Measurements from ENCODE around the gene CHCT1. TPM values are rescaled to one million over a fixed set of nuclear protein-coding genes. Genes with fewer than 3 reads are reported as not detected.
"Not testable (repeated sequence)": the region's sequence is repeated elsewhere in the genome, so short reads cannot be mapped to it uniquely, and the experiment has no call there.

CHCT1 gene
- total and polyA plus RNA-seq, 2 donors (not counting 3 experiments of a cell fraction or from before 2014, with no cell fraction given): not detected

GRCh38 chr17:60426596-60426995 lies 4.3 kb downstream of the CHCT1 start:
- Histone ChIP-seq H3K4me3 (replicated peaks in 1 of 3; ENCODE audit: insufficient read depth in 1 of 3, low read depth in 1 of 3, low read length in 3 of 3) (no peak overlapping the region), H3K79me2 (ENCODE audit: control insufficient read depth, insufficient read depth, low read length) (no peaks in the 10 kb centered on the region), H3K4me2 (ENCODE audit: insufficient read depth, low read length) (no peak overlapping the region), H3K36me3 (ENCODE audit: control insufficient read depth in 2 of 2, extremely low read depth in 1 of 2, insufficient read depth in 2 of 2, low read length in 2 of 2) (no peaks in the 10 kb centered on the region), H3K9me1 (replicated peaks; ENCODE audit: control insufficient read depth, extremely low read depth, insufficient read depth, low read length) (no peaks in the 10 kb centered on the region), H4K20me1 (replicated peaks; ENCODE audit: control insufficient read depth, extremely low read depth, insufficient read depth, low read length) (no peaks in the 10 kb centered on the region), H3K4me1 (ENCODE audit: control insufficient read depth, extremely low read depth, insufficient read depth, low read length) (no peaks in the 10 kb centered on the region), H3K9ac (replicated peaks; ENCODE audit: extremely low read depth, insufficient read depth, low read length) (no peak overlapping the region), H2AFZ (ENCODE audit: low read depth, low read length) (no peak overlapping the region), H3K27ac (ENCODE audit: insufficient read depth, low read depth, low read length) (no peak overlapping the region), H3K9me3 (replicated peaks; ENCODE audit: control insufficient read depth, insufficient read depth, low read length) (no peaks in the 10 kb centered on the region), H3K27me3 (ENCODE audit: control insufficient read depth in 2 of 2, insufficient read depth in 2 of 2, low read length in 2 of 2) (no peaks in the 10 kb centered on the region)
- intact Hi-C loops (cut with micrococcal nuclease) (no loop called here), dilution Hi-C loops (cut with MboI; ENCODE audit: extremely low pct_ligation_motif_present, low sequenced_read_pairs) (no loop called here)
- DNase-seq (ENCODE audit: low read depth, low spot score) (no peak), FAIRE-seq (no peak)
- no peak for TF ChIP-seq CTCF (IDR thresholded peaks at IDR 0.05; ENCODE audit: extremely low read depth in 1 of 2, insufficient read depth in 1 of 2, low read depth in 1 of 2, low read length in 2 of 2)
- TF ChIP-seq JUN (IDR thresholded peaks at IDR 0.05; ENCODE audit: borderline replicate concordance, insufficient read depth, insufficient read length, low read depth): no peak
- no peak for TF ChIP-seq FOS (IDR thresholded peaks at IDR 0.05; ENCODE audit: borderline replicate concordance, insufficient read depth, low read length)
- TF ChIP-seq MAX (IDR thresholded peaks at IDR 0.05; ENCODE audit: insufficient read depth, insufficient read length): no peak
- no peak for TF ChIP-seq EZH2 (IDR thresholded peaks at IDR 0.05; ENCODE audit: borderline replicate concordance, low read depth, low read length, severe bottlenecking)
- ChIA-PET POLR2A (no interaction called here), CTCF (interaction anchor here (1.1 to 1.9 kb wide), 2 partner anchors 143 to 195 kb away, joined by 3 to 6 read pairs; no protein-coding TSS in a partner anchor)
- BruUV-seq (replicated peaks): no TSS peak

GRCh38 chr17:60428491-60428890 lies 6.2 kb downstream of the CHCT1 start:
- intact Hi-C loops (cut with micrococcal nuclease); dilution Hi-C loops (cut with MboI; ENCODE audit: extremely low pct_ligation_motif_present, low sequenced_read_pairs); BruUV-seq (replicated peaks); H3K27me3 ChIP-seq (ENCODE audit: control insufficient read depth in 2 of 2, insufficient read depth in 2 of 2, low read length in 2 of 2); H2AFZ ChIP-seq (ENCODE audit: low read depth, low read length); H3K4me3 ChIP-seq (replicated peaks in 1 of 3; ENCODE audit: insufficient read depth in 1 of 3, low read depth in 1 of 3, low read length in 3 of 3); H4K20me1 ChIP-seq (replicated peaks; ENCODE audit: control insufficient read depth, extremely low read depth, insufficient read depth, low read length); DNase-seq (ENCODE audit: low read depth, low spot score); FAIRE-seq; POLR2A ChIA-PET; H3K36me3 ChIP-seq (ENCODE audit: control insufficient read depth in 2 of 2, extremely low read depth in 1 of 2, insufficient read depth in 2 of 2, low read length in 2 of 2); H3K4me2 ChIP-seq (ENCODE audit: insufficient read depth, low read length); H3K79me2 ChIP-seq (ENCODE audit: control insufficient read depth, insufficient read depth, low read length); H3K9me3 ChIP-seq (replicated peaks; ENCODE audit: control insufficient read depth, insufficient read depth, low read length); H3K9ac ChIP-seq (replicated peaks; ENCODE audit: extremely low read depth, insufficient read depth, low read length); H3K27ac ChIP-seq (ENCODE audit: insufficient read depth, low read depth, low read length); H3K4me1 ChIP-seq (ENCODE audit: control insufficient read depth, extremely low read depth, insufficient read depth, low read length); H3K9me1 ChIP-seq (replicated peaks; ENCODE audit: control insufficient read depth, extremely low read depth, insufficient read depth, low read length): not testable (repeated sequence)
- CTCF ChIA-PET: interaction anchor here (1.0 to 2.4 kb wide), 4 partner anchors 11 to 320 kb away, joined by 3 to 8 read pairs (median 4); no protein-coding TSS in a partner anchor

GRCh38 chr17:60430561-60430960 lies 8.3 kb downstream of the CHCT1 start:
- H3K27me3 ChIP-seq (ENCODE audit: control insufficient read depth in 2 of 2, insufficient read depth in 2 of 2, low read length in 2 of 2); BruUV-seq (replicated peaks); H3K9me1 ChIP-seq (replicated peaks; ENCODE audit: control insufficient read depth, extremely low read depth, insufficient read depth, low read length); H3K9me3 ChIP-seq (replicated peaks; ENCODE audit: control insufficient read depth, insufficient read depth, low read length); H2AFZ ChIP-seq (ENCODE audit: low read depth, low read length); DNase-seq (ENCODE audit: low read depth, low spot score); H3K4me3 ChIP-seq (replicated peaks in 1 of 3; ENCODE audit: insufficient read depth in 1 of 3, low read depth in 1 of 3, low read length in 3 of 3); H3K4me1 ChIP-seq (ENCODE audit: control insufficient read depth, extremely low read depth, insufficient read depth, low read length); H3K4me2 ChIP-seq (ENCODE audit: insufficient read depth, low read length); H3K9ac ChIP-seq (replicated peaks; ENCODE audit: extremely low read depth, insufficient read depth, low read length); FAIRE-seq; H3K27ac ChIP-seq (ENCODE audit: insufficient read depth, low read depth, low read length); H3K36me3 ChIP-seq (ENCODE audit: control insufficient read depth in 2 of 2, extremely low read depth in 1 of 2, insufficient read depth in 2 of 2, low read length in 2 of 2); dilution Hi-C loops (cut with MboI; ENCODE audit: extremely low pct_ligation_motif_present, low sequenced_read_pairs); H4K20me1 ChIP-seq (replicated peaks; ENCODE audit: control insufficient read depth, extremely low read depth, insufficient read depth, low read length); H3K79me2 ChIP-seq (ENCODE audit: control insufficient read depth, insufficient read depth, low read length): not testable (repeated sequence)
- intact Hi-C loops (cut with micrococcal nuclease): loop anchor here (10.0 kb wide), 1 partner anchor 326 kb away; no protein-coding TSS in a partner anchor
- CTCF ChIA-PET: interaction anchor here (1.5 to 2.4 kb wide), 2 partner anchors 139 to 200 kb away, joined by 4 to 8 read pairs; no protein-coding TSS in a partner anchor
- POLR2A ChIA-PET: interaction anchor here (0.7 kb wide), 1 partner anchor 169 kb away, joined by 5 read pairs; no protein-coding TSS in a partner anchor
